Measurements from ENCODE around the gene KCNIP1.
"Not testable (repeated sequence)": the region's sequence is repeated elsewhere in the genome, so short reads cannot be mapped to it uniquely, and the experiment has no call there.

Gene KCNIP1

GRCh38 chr5:170537451-170538095 lies 33.8 kb downstream of the KCNIP1 start:
- no peak for DNase-seq (ENCODE audit: low read depth)

GRCh38 chr5:170538096-170538465 lies 34.3 kb downstream of the KCNIP1 start:
- no peak for DNase-seq (ENCODE audit: low read depth)

- DNase-seq (ENCODE audit: low read depth): no peak
Measured at GRCh38 chr5:170538696-170539586, 35.1 kb downstream of the KCNIP1 start.

- DNase-seq (ENCODE audit: low read depth): no peak
Measured at GRCh38 chr5:170540271-170540670, 36.5 kb downstream of the KCNIP1 start.

GRCh38 chr5:170541146-170541769 lies 37.4 kb downstream of the KCNIP1 start:
- DNase-seq (ENCODE audit: low read depth): no peak

GRCh38 chr5:170542691-170543293 lies 39.0 kb downstream of the KCNIP1 start:
- no peak for DNase-seq (ENCODE audit: low read depth)

GRCh38 chr5:170545313-170545712 lies 41.5 kb downstream of the KCNIP1 start:
- no peak for DNase-seq (ENCODE audit: low read depth)

GRCh38 chr5:170545811-170546210 lies 42.0 kb downstream of the KCNIP1 start:
- no peak for DNase-seq (ENCODE audit: low read depth)

- no peak for DNase-seq (ENCODE audit: low read depth)
Measured at GRCh38 chr5:170546282-170546681, 42.5 kb downstream of the KCNIP1 start.

GRCh38 chr5:170550382-170550781 lies 46.6 kb downstream of the KCNIP1 start:
- DNase-seq (ENCODE audit: low read depth): not testable (repeated sequence)

GRCh38 chr5:170551076-170551475 lies 47.3 kb downstream of the KCNIP1 start:
- DNase-seq (ENCODE audit: low read depth): no peak

GRCh38 chr5:170551622-170552021 lies 47.8 kb downstream of the KCNIP1 start:
- no peak for DNase-seq (ENCODE audit: low read depth)

GRCh38 chr5:170552621-170553115 lies 48.8 kb downstream of the KCNIP1 start:
- DNase-seq (ENCODE audit: low read depth): no peak

- DNase-seq (ENCODE audit: low read depth): no peak
Measured at GRCh38 chr5:170553218-170553617, 49.4 kb downstream of the KCNIP1 start.

GRCh38 chr5:170554521-170555267 lies 50.9 kb downstream of the KCNIP1 start:
- no peak for DNase-seq (ENCODE audit: low read depth)

- no peak for DNase-seq (ENCODE audit: low read depth)
Measured at GRCh38 chr5:170557314-170557713, 53.5 kb downstream of the KCNIP1 start.

GRCh38 chr5:170559296-170559695 lies 55.5 kb downstream of the KCNIP1 start:
- DNase-seq (ENCODE audit: low read depth): no peak

GRCh38 chr5:170560938-170561337 lies 57.1 kb downstream of the KCNIP1 start:
- no peak for DNase-seq (ENCODE audit: low read depth)

GRCh38 chr5:170562166-170562874 lies 58.5 kb downstream of the KCNIP1 start:
- no peak for DNase-seq (ENCODE audit: low read depth)

- DNase-seq (ENCODE audit: low read depth): no peak
Measured at GRCh38 chr5:170562875-170563228, 59.0 kb downstream of the KCNIP1 start.
